Measurements from ENCODE around the gene PPP2R2C. TPM values are rescaled to one million over a fixed set of nuclear protein-coding genes. Genes with fewer than 3 reads are reported as not detected.

PPP2R2C gene
- total RNA-seq, 1 experiment from 2014 or later: 8.1 TPM

DNA sequence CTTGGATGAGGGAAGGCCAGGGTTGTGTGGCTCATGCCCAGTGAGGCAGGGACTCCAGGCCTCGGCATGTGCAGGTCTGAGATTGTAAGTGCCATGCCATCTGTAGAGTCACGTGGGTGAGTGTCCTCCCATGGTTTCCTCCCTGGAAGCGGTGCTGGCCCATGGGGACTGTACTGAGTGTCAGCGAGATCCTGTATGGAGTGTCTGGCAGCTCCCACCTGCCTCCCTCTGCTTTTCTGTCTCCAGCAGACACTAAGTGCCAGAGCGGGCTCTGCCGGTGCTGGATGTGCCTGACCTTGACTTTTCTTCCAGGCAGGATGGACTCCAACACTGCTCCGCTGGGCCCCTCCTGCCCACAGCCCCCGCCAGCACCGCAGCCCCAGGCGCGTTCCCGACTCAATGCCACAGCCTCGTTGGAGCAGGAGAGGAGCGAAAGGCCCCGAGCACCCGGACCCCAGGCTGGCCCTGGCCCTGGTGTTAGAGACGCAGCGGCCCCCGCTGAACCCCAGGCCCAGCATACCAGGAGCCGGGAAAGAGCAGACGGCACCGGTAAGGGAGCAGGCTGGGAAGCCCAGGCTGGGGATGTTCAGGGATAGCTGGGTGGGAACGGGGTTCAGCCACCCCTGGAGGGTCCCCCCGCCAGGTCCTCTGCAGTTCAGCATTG lies 195.1 kb downstream of the PPP2R2C start:
- no peak overlapping the region for H4K91ac ChIP-seq (ENCODE audit: insufficient read length, low read depth, low read length)
- Mint-ChIP-seq H3K27me3 (ENCODE audit: low read depth) (no peaks in the 10 kb centered on the region), H3K4me3 (no peak overlapping the region), H3K9me3 (no peaks in the 10 kb centered on the region), H3K4me1 (peaks cover 24 to 37% of the 10 kb centered on the region in 2 experiments), H3K36me3 (ENCODE audit: insufficient read depth in 1 of 3, low read depth in 3 of 3) (peaks cover 4 to 7% (median 7%) of the 10 kb centered on the region in 3 experiments; a peak in 5 of 7 replicates), H3K27ac (peak overlapping the region in 2 of 3 experiments; percentile 44 to 84; a peak in 3 of 7 replicates)
- H2BK12ac ChIP-seq (ENCODE audit: insufficient read length, low read depth, low read length): no peak overlapping the region
- no peaks in the 10 kb centered on the region for H3K27me3 ChIP-seq (ENCODE audit: insufficient read depth, low read length)
- no peak overlapping the region for H2AK5ac ChIP-seq (ENCODE audit: insufficient read length, low read length)
- TF ChIP-seq CTCF (conservative IDR thresholded peaks at IDR 0.05): no peak
- H3K9me3 ChIP-seq (ENCODE audit: control insufficient read depth, low read depth, low read length): no peaks in the 10 kb centered on the region
- no peak overlapping the region for H2AFZ ChIP-seq (ENCODE audit: low read length)
- no peak overlapping the region for H2BK5ac ChIP-seq (ENCODE audit: insufficient read length, low read length)
- H3K27ac ChIP-seq (ENCODE audit: insufficient read length, low read depth, low read length): no peak overlapping the region
- no peak overlapping the region for H3K9ac ChIP-seq (ENCODE audit: extremely low read depth, insufficient read length, low read length)
- H3K14ac ChIP-seq (ENCODE audit: insufficient read depth, low read length): no peak overlapping the region
- no peak for DNase-seq
- no peak overlapping the region for H4K5ac ChIP-seq (ENCODE audit: insufficient read length, low read depth, low read length)
- H2BK120ac ChIP-seq (ENCODE audit: low read depth, low read length, poor library complexity, severe bottlenecking): no peak overlapping the region
- H4K20me1 ChIP-seq (ENCODE audit: control insufficient read depth, insufficient read depth, insufficient read length): peaks cover 3% of the 10 kb centered on the region
- H3K4me1 ChIP-seq (ENCODE audit: insufficient read depth, low read length): no peaks in the 10 kb centered on the region; the same call in 1 of the 2 replicates
- H3K23ac ChIP-seq (ENCODE audit: insufficient read length, low read depth, low read length): no peak overlapping the region
- no peak overlapping the region for H3K56ac ChIP-seq (ENCODE audit: insufficient read length, low read depth, low read length)
- H3K79me2 ChIP-seq (ENCODE audit: insufficient read depth, low read length): no peaks in the 10 kb centered on the region
- no peak overlapping the region for H3K4me2 ChIP-seq (ENCODE audit: insufficient read depth, insufficient read length, low read length)
- H2BK15ac ChIP-seq (ENCODE audit: low read depth, low read length): no peak overlapping the region
- H2BK20ac ChIP-seq (ENCODE audit: low read depth, low read length, poor library complexity, severe bottlenecking): no peak overlapping the region
- H3K79me1 ChIP-seq (ENCODE audit: insufficient read depth, low read depth, low read length, poor library complexity, severe bottlenecking): no peaks in the 10 kb centered on the region
- H4K8ac ChIP-seq (replicated peaks; ENCODE audit: insufficient read length, low read depth, low read length): no peak overlapping the region
- H3K4ac ChIP-seq (ENCODE audit: low read depth, low read length): no peak overlapping the region
- H3T11ph ChIP-seq (ENCODE audit: low read length): no peak overlapping the region
- no peaks in the 10 kb centered on the region for H3K23me2 ChIP-seq (ENCODE audit: insufficient read length, low read depth, low read length, poor library complexity, severe bottlenecking)
- no peak overlapping the region for H3K18ac ChIP-seq (ENCODE audit: insufficient read length, low read depth, low read length)
- WGBS (ENCODE audit: extremely low coverage, insufficient read length, low lambda C conversion rate): no CpG with 5 or more reads among the region's 24 CpGs

Data from H9 (cell line).